B cell (primary cell): ENCODE measurements around the gene PAF1. TPM values are rescaled to one million over a fixed set of nuclear protein-coding genes. Genes with fewer than 3 reads are reported as not detected.

Experiments
- ATAC-seq: fragments of 200-7000 bp; cut with Tn5 transposase; one replicate; pipeline ENCODE4 v1.10.0; 2021; ENCODE audit warnings: low read depth, mild to moderate bottlenecking, moderate number of reproducible peaks, moderate library complexity
- CTCF ChIA-PET: fragments of 350-600 bp; sonication (Branson Sonifier 250); formaldehyde crosslinking; loops from one replicate; lab custom pipeline; 2021; ENCODE audit warnings: antibody characterized with exemption, inconsistent platforms; lab: Charles Lee
- POLR2A ChIA-PET: fragments of 350-600 bp; sonication (Branson Sonifier 250); formaldehyde crosslinking; loops from one replicate; lab custom pipeline; 2021; ENCODE audit warnings: antibody characterized with exemption; lab: Charles Lee
- DNase-seq: peaks from one replicate; pipeline ENCODE4 v3.0.0; 2013
- H2AFZ ChIP-seq: 2 replicates; pipeline ENCODE4 v1.6.1; 2012; ENCODE audit warnings: mild to moderate bottlenecking, low read depth, low read length; ENCODE audit not compliant: insufficient read depth, poor library complexity, severe bottlenecking
- H3K27ac ChIP-seq, 2 donors: 1 replicate in 1 of 2; 2 replicates in 1 of 2; pipeline ENCODE4 v1.5.1; 2012 to 2013; ENCODE audit warnings: low read length in 2 of 2, mild to moderate bottlenecking in 2 of 2, moderate library complexity in 1 of 2
- H3K27me3 ChIP-seq, 4 experiments: fragments of 200-600 bp in 1 of 4; sonication (generic) in 1 of 4; replicated peaks in 1 of 4; 1 replicate in 2 of 4; 2 replicates in 2 of 4; pipeline versions ENCODE4 v1.6.1 to v1.7.0; 2013 to 2016; ENCODE audit warnings: low read length in 3 of 4, mild to moderate bottlenecking in 2 of 4, mixed read lengths in 1 of 4, moderate library complexity in 1 of 4; ENCODE audit not compliant: insufficient read depth in 4 of 4, control insufficient read depth in 3 of 4; ENCODE audit errors: control extremely low read depth in 1 of 4
- H3K36me3 ChIP-seq, 2 experiments: replicated peaks in 1 of 2; 1 replicate in 1 of 2; 2 replicates in 1 of 2; pipeline versions ENCODE4 v1.6.1 to v1.7.1; 2013; ENCODE audit warnings: low read length in 1 of 2; ENCODE audit not compliant: insufficient read depth in 2 of 2, control insufficient read depth in 1 of 2; ENCODE audit errors: control extremely low read depth in 1 of 2, extremely low read depth in 1 of 2
- H3K4me1 ChIP-seq, 2 donors: fragments of 200-600 bp in 1 of 2; sonication (generic) in 1 of 2; 1 replicate in 1 of 2; 2 replicates in 1 of 2; pipeline versions ENCODE4 v1.5.1 to v1.6.1; 2013 to 2017; ENCODE audit warnings: low read length in 2 of 2; ENCODE audit not compliant: control insufficient read depth in 2 of 2, insufficient read depth in 2 of 2
- H3K4me2 ChIP-seq: replicated peaks from 2 replicates; pipeline ENCODE3; 2012; ENCODE audit warnings: mild to moderate bottlenecking, low read depth, low read length; ENCODE audit not compliant: poor library complexity, severe bottlenecking
- H3K4me3 ChIP-seq, 5 experiments: fragments of 200-600 bp in 1 of 5; sonication (generic) in 1 of 5; 1 replicate in 3 of 5; 2 replicates in 2 of 5; pipeline versions ENCODE4 v1.5.1 to v1.7.0; 2011 to 2016; ENCODE audit warnings: low read length in 4 of 5, mild to moderate bottlenecking in 4 of 5, low read depth in 2 of 5, control low read depth in 1 of 5, moderate library complexity in 1 of 5; ENCODE audit not compliant: insufficient read depth in 1 of 5; ENCODE audit errors: control extremely low read depth in 1 of 5, extremely low read depth in 1 of 5
- H3K79me2 ChIP-seq: fragments of 200-600 bp; sonication (generic); one replicate; pipeline ENCODE4 v1.6.0; 2016; ENCODE audit warnings: low read length; ENCODE audit not compliant: control insufficient read depth, insufficient read depth
- H3K9ac ChIP-seq: fragments of 200-600 bp; sonication (generic); 2 replicates; pipeline ENCODE4 v1.6.1; 2017; ENCODE audit warnings: mild to moderate bottlenecking, low read length, moderate library complexity
- H3K9me3 ChIP-seq, 3 donors: one replicate each; pipeline versions ENCODE4 v1.6.1 to v1.7.1; 2013; ENCODE audit warnings: low read length in 2 of 3; ENCODE audit not compliant: control insufficient read depth in 2 of 3, insufficient read depth in 1 of 3; ENCODE audit errors: control extremely low read depth in 1 of 3
- H4K20me1 ChIP-seq: 2 replicates; pipeline ENCODE4 v1.6.0; 2012; ENCODE audit warnings: mild to moderate bottlenecking, low read length; ENCODE audit not compliant: insufficient read depth, control insufficient read depth, poor library complexity, severe bottlenecking
- H3K27ac Mint-ChIP-seq: one replicate; pipeline ENCODE4 v1.8.0; 2021; ENCODE audit warnings: mixed read lengths
- H3K27me3 Mint-ChIP-seq: one replicate; pipeline ENCODE4 v1.8.0; 2021; ENCODE audit warnings: mixed read lengths
- H3K4me1 Mint-ChIP-seq: one replicate; pipeline ENCODE4 v1.8.0; 2021; ENCODE audit warnings: mixed read lengths
- H3K4me3 Mint-ChIP-seq: one replicate; pipeline ENCODE4 v1.8.0; 2021; ENCODE audit warnings: mixed read lengths
- H3K9me3 Mint-ChIP-seq: one replicate; pipeline ENCODE4 v1.8.0; 2022; ENCODE audit warnings: mixed read lengths; ENCODE audit not compliant: insufficient read depth
- CTCF ChIP-seq: fragments of 200-600 bp; IDR thresholded peaks from one replicate; pipeline ENCODE4 v1.8.0; 2022; ENCODE audit warnings: antibody characterized with exemption, mild to moderate bottlenecking
- EZH2 ChIP-seq: IDR thresholded peaks from 2 replicates; pipeline ENCODE4 v1.6.1; 2012; ENCODE audit warnings: borderline replicate concordance, low read depth, mild to moderate bottlenecking, moderate library complexity, low read length; ENCODE audit not compliant: insufficient read depth, poor library complexity, severe bottlenecking
- WGBS: methylation state at CpG from one replicate; pipeline ENCODE4 v1.1.5; 2013; ENCODE audit warnings: missing lambda C conversion rate; ENCODE audit not compliant: insufficient coverage; 5-methylcytosine and 5-hydroxymethylcytosine counted together
- intact Hi-C: fragments of 100-400 bp; cut with micrococcal nuclease; formaldehyde crosslinking; loops from one replicate; pipeline ENCODE4 v1.10.0; 2022
- polyA plus RNA-seq: library from polyadenylated mRNA; depleted of rRNA; stranded (reverse); fragments of >200 nt; gene quantifications from 2 replicates; pipeline ENCODE4 v1.2.3, GENCODE V29; 2012
- total RNA-seq, 2 donors: library from RNA; stranded (reverse); fragments of 120-200 nt in 1 of 2; gene quantifications; 1 replicate in 1 of 2; 2 replicates in 1 of 2; pipeline versions ENCODE4 v1.2.3 to v1.2.4, GENCODE V29; 2013 to 2022

PAF1 gene
- total and polyA plus RNA-seq, 2 donors (not counting 1 experiment from before 2014, with no cell fraction given): 59.9 to 387 TPM

GRCh38 chr19:39399668-39400050, 8.8 kb upstream of the PAF1 start:
- peaks cover 63% of the 10 kb centered on the region for H3K79me2 ChIP-seq
- Mint-ChIP-seq H3K27me3 (no peaks in the 10 kb centered on the region), H3K27ac (peak overlapping the region; percentile 96), H3K9me3 (no peaks in the 10 kb centered on the region), H3K4me3 (peak overlapping the region; percentile 81), H3K4me1 (peaks cover 68% of the 10 kb centered on the region)
- no peak overlapping the region for H2AFZ ChIP-seq
- no peak for ATAC-seq
- no peak for TF ChIP-seq CTCF
- peak overlapping the region; percentile 32 for H3K4me2 ChIP-seq
- no peak for DNase-seq
- no peaks in the 10 kb centered on the region for H3K27me3 ChIP-seq
- H3K27ac ChIP-seq: peak overlapping the region; percentile 42 to 100
- peaks cover 0 to 17% (median 0%) of the 10 kb centered on the region in 3 donors for H3K9me3 ChIP-seq
- H3K4me1 ChIP-seq: peaks cover 59 to 74% of the 10 kb centered on the region in 2 donors
- H3K9ac ChIP-seq: no peak overlapping the region
- H3K36me3 ChIP-seq: peaks cover 0 to 23% of the 10 kb centered on the region in 2 experiments
- 100% methylated on average over 1 of the region's 4 CpGs for WGBS
- H3K4me3 ChIP-seq: no peak overlapping the region
- peaks cover 8% of the 10 kb centered on the region for H4K20me1 ChIP-seq
- ChIA-PET CTCF (interaction anchor here (0.9 to 8.9 kb wide), 5 partner anchors 8 to 36 kb away, joined by 3 to 260 read pairs (median 28); partner anchors contain the start of genes MED29, PLEKHG2 and RPS16), POLR2A (interaction anchor here (1.1 to 8.8 kb wide), 5 partner anchors 8 to 36 kb away, joined by 4 to 74 read pairs (median 67); partner anchors contain the start of genes MED29, PAF1, PLEKHG2 and RPS16)
- intact Hi-C loops: loop anchor here (10.0 kb wide), 1 partner anchor 535 kb away; no protein-coding TSS in a partner anchor

GRCh38 chr19:39398297-39398864, 7.5 kb upstream of the PAF1 start:
- peak overlapping the region in 2 of 5 experiments; percentile 12 to 14 for H3K4me3 ChIP-seq
- ATAC-seq: no peak
- ChIA-PET POLR2A (interaction anchor here (0.6 to 4.1 kb wide), 8 partner anchors 10 to 272 kb away, joined by 3 to 67 read pairs (median 5); partner anchors contain the start of genes PAK4, PLEKHG2, RPS16 and SAMD4B), CTCF (interaction anchor here (0.8 to 8.9 kb wide), 17 partner anchors 7 to 286 kb away, joined by 3 to 260 read pairs (median 7); partner anchors contain the start of genes PLEKHG2, RPS16, SAMD4B and ZFP36)
- Mint-ChIP-seq H3K4me3 (peak overlapping the region; percentile 70), H3K27ac (peak overlapping the region; percentile 96), H3K9me3 (no peaks in the 10 kb centered on the region), H3K27me3 (no peaks in the 10 kb centered on the region), H3K4me1 (peaks cover 66% of the 10 kb centered on the region)
- H3K4me2 ChIP-seq: peak overlapping the region; percentile 60
- intact Hi-C loops: loop anchor here (1.0 kb wide), 1 partner anchor 47 kb away; the partner anchor contains the start of gene SUPT5H
- H4K20me1 ChIP-seq: peaks cover 18% of the 10 kb centered on the region
- no peak overlapping the region for H2AFZ ChIP-seq
- H3K9me3 ChIP-seq: peaks cover 0 to 17% (median 0%) of the 10 kb centered on the region in 3 donors
- peaks cover 69% of the 10 kb centered on the region for H3K79me2 ChIP-seq
- H3K9ac ChIP-seq: peak overlapping the region; percentile 29
- H3K36me3 ChIP-seq: peaks cover 0 to 32% of the 10 kb centered on the region in 2 experiments
- DNase-seq: peak; percentile 67
- H3K27me3 ChIP-seq: no peaks in the 10 kb centered on the region
- H3K4me1 ChIP-seq: peaks cover 52 to 64% of the 10 kb centered on the region in 2 donors
- WGBS: 41% methylated on average over 11 of the region's 11 CpGs
- TF ChIP-seq CTCF (no peak), EZH2 (no peak)
- peak overlapping the region; percentile 90 to 100 for H3K27ac ChIP-seq
